HG03571 (cell line): ENCODE results near the gene RER1.

Source experiments
- ATAC-seq: cut with Tn5 transposase; IDR thresholded peaks from one replicate; pipeline ENCODE4 v1.9.1; 2021; ENCODE audit not compliant: unreplicated experiment

Gene RER1

GRCh38 chr1:2388004-2388913 is 3.4 kb upstream of the RER1 start:
- no peak for ATAC-seq

GRCh38 chr1:2389644-2390043 is 2.0 kb upstream of the RER1 start:
- ATAC-seq = no peak

- ATAC-seq = peak; percentile 19
Observed at GRCh38 chr1:2391931-2392509, 379 bp downstream of the RER1 start.

- ATAC-seq = no peak
Observed at GRCh38 chr1:2392686-2393085, 1.0 kb downstream of the RER1 start.

- no peak for ATAC-seq
Observed at GRCh38 chr1:2393471-2393877, 1.8 kb downstream of the RER1 start.

GRCh38 chr1:2394220-2394619 is 2.6 kb downstream of the RER1 start:
- ATAC-seq = no peak

- ATAC-seq = no peak
Observed at GRCh38 chr1:2394761-2395160, 3.1 kb downstream of the RER1 start.

GRCh38 chr1:2395245-2395644 is 3.6 kb downstream of the RER1 start:
- no peak for ATAC-seq

GRCh38 chr1:2396059-2396458 is 4.4 kb downstream of the RER1 start:
- no peak for ATAC-seq

GRCh38 chr1:2396476-2396875 is 4.8 kb downstream of the RER1 start:
- no peak for ATAC-seq

- no peak for ATAC-seq
Observed at GRCh38 chr1:2397007-2397679, 5.5 kb downstream of the RER1 start.

- ATAC-seq = no peak
Observed at GRCh38 chr1:2398871-2399270, 7.2 kb downstream of the RER1 start.

GRCh38 chr1:2399890-2400575 is 8.4 kb downstream of the RER1 start:
- ATAC-seq = no peak

GRCh38 chr1:2400576-2400909 is 8.9 kb downstream of the RER1 start:
- no peak for ATAC-seq

- no peak for ATAC-seq
Observed at GRCh38 chr1:2400950-2401649, 9.5 kb downstream of the RER1 start.

- ATAC-seq = no peak
Observed at GRCh38 chr1:2402420-2402819, 10.8 kb downstream of the RER1 start.

GRCh38 chr1:2403273-2403672 is 11.6 kb downstream of the RER1 start:
- no peak for ATAC-seq

- no peak for ATAC-seq
Observed at GRCh38 chr1:2404142-2404889, 12.7 kb downstream of the RER1 start.

- no peak for ATAC-seq
Observed at GRCh38 chr1:2404890-2405511, 13.4 kb downstream of the RER1 start.
